Muscle layer of colon (tissue), 2 donors: Measurements from ENCODE around the gene NBEAL1.
"Not testable (repeated sequence)": the region's sequence is repeated elsewhere in the genome, so short reads cannot be mapped to it uniquely, and the experiment has no call there.

Experiments
- H3K27ac ChIP-seq: one replicate; pipeline ENCODE4 v1.7.0; 2013; ENCODE audit warnings: low read depth, mild to moderate bottlenecking, low read length, moderate library complexity
- H3K27me3 ChIP-seq, 2 donors: one replicate each; pipeline ENCODE4 v1.7.0; 2013; ENCODE audit warnings: low read length in 2 of 2, mild to moderate bottlenecking in 2 of 2; ENCODE audit not compliant: insufficient read depth in 2 of 2, control insufficient read depth in 1 of 2
- H3K36me3 ChIP-seq: one replicate; pipeline ENCODE4 v1.7.0; 2013; ENCODE audit warnings: mild to moderate bottlenecking, low read length; ENCODE audit not compliant: insufficient read depth
- H3K4me1 ChIP-seq: one replicate; pipeline ENCODE4 v1.7.0; 2013; ENCODE audit warnings: mild to moderate bottlenecking, low read length; ENCODE audit not compliant: insufficient read depth
- H3K4me3 ChIP-seq, 2 donors: one replicate each; pipeline ENCODE4 v1.7.0; 2013; ENCODE audit warnings: low read length in 2 of 2, low read depth in 1 of 2, mild to moderate bottlenecking in 1 of 2, moderate library complexity in 1 of 2
- H3K9ac ChIP-seq: one replicate; pipeline ENCODE4 v1.7.0; 2013; ENCODE audit warnings: low read length
- H3K9me3 ChIP-seq: one replicate; pipeline ENCODE4 v1.7.0; 2013; ENCODE audit warnings: mild to moderate bottlenecking, low read length
- donor health status: abdominal sarcoma.
- donor health status: Adenocarcinoma of cecum.

The NBEAL1 gene

DNA sequence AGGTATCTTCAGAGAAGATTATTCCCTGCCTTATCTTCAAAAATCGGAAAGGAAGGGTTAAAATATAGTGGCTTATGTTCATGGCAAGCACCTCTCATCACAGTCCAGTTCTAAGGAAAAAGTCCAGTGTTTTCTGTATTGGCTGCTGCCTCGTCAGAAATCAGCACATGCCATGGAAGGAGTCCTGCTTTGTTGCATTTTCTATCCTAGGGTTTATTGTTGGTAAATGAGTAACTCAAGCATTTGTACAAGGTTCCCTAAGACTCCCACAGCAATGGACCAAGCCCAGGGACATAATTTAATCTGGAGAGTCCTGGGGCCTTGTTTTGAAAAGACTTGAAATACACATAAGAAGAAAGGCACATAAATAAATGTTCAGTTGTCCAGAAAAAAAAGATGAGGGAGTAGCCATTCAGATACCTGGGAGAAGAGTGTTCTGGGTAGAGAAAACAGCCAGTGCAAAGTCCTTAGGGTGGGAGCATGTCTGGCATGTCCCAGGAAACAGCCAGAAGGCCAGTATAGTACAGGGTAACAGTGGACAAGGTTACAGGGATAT is 26.4 kb downstream of the NBEAL1 start:
- Histone ChIP-seq H3K9me3 (no peaks in the 10 kb centered on the region), H3K27ac (no peak overlapping the region), H3K9ac (no peak overlapping the region), H3K4me3 (no peak overlapping the region), H3K27me3 (no peaks in the 10 kb centered on the region), H3K4me1 (peaks cover under 1% of the 10 kb centered on the region), H3K36me3 (no peaks in the 10 kb centered on the region)

- H3K9ac ChIP-seq, result no peak overlapping the region
- H3K36me3 ChIP-seq, result no peaks in the 10 kb centered on the region
- H3K4me3 ChIP-seq, result no peak overlapping the region
- no peak overlapping the region for H3K27ac ChIP-seq
- H3K4me1 ChIP-seq, result no peaks in the 10 kb centered on the region
- H3K9me3 ChIP-seq, result no peaks in the 10 kb centered on the region
- no peaks in the 10 kb centered on the region for H3K27me3 ChIP-seq
Observed at GRCh38 chr2:203042178-203042577, 27.5 kb downstream of the NBEAL1 start.

GRCh38 chr2:203043226-203043625 is 28.6 kb downstream of the NBEAL1 start:
- no peaks in the 10 kb centered on the region for H3K36me3 ChIP-seq
- no peak overlapping the region for H3K27ac ChIP-seq
- no peak overlapping the region for H3K4me3 ChIP-seq
- H3K9ac ChIP-seq, result no peak overlapping the region
- H3K27me3 ChIP-seq, result no peaks in the 10 kb centered on the region
- no peaks in the 10 kb centered on the region for H3K9me3 ChIP-seq
- no peaks in the 10 kb centered on the region for H3K4me1 ChIP-seq

- no peak overlapping the region for H3K4me3 ChIP-seq
- no peaks in the 10 kb centered on the region for H3K27me3 ChIP-seq
- H3K4me1 ChIP-seq, result no peaks in the 10 kb centered on the region
- no peaks in the 10 kb centered on the region for H3K9me3 ChIP-seq
- H3K27ac ChIP-seq, result no peak overlapping the region
- H3K9ac ChIP-seq, result no peak overlapping the region
- no peaks in the 10 kb centered on the region for H3K36me3 ChIP-seq
Observed at GRCh38 chr2:203045867-203046266, 31.2 kb downstream of the NBEAL1 start.

GRCh38 chr2:203052539-203052938 is 37.9 kb downstream of the NBEAL1 start:
- Histone ChIP-seq H3K9me3 (no peaks in the 10 kb centered on the region), H3K36me3 (peaks cover 5% of the 10 kb centered on the region), H3K27me3 (no peaks in the 10 kb centered on the region), H3K4me3 (no peak overlapping the region), H3K9ac (no peak overlapping the region), H3K27ac (no peak overlapping the region), H3K4me1 (no peaks in the 10 kb centered on the region)

- H3K27me3 ChIP-seq, result no peaks in the 10 kb centered on the region
- H3K4me1 ChIP-seq, result no peaks in the 10 kb centered on the region
- no peaks in the 10 kb centered on the region for H3K9me3 ChIP-seq
- H3K4me3 ChIP-seq, result no peak overlapping the region
- H3K36me3 ChIP-seq, result peaks cover 16% of the 10 kb centered on the region
- H3K27ac ChIP-seq, result no peak overlapping the region
- no peak overlapping the region for H3K9ac ChIP-seq
Observed at GRCh38 chr2:203059567-203060240, 45.0 kb downstream of the NBEAL1 start.

GRCh38 chr2:203061346-203061745 is 46.7 kb downstream of the NBEAL1 start:
- no peaks in the 10 kb centered on the region for H3K9me3 ChIP-seq
- no peak overlapping the region for H3K9ac ChIP-seq
- no peak overlapping the region for H3K4me3 ChIP-seq
- no peaks in the 10 kb centered on the region for H3K4me1 ChIP-seq
- H3K36me3 ChIP-seq, result peaks cover 16% of the 10 kb centered on the region
- no peaks in the 10 kb centered on the region for H3K27me3 ChIP-seq
- H3K27ac ChIP-seq, result no peak overlapping the region

DNA sequence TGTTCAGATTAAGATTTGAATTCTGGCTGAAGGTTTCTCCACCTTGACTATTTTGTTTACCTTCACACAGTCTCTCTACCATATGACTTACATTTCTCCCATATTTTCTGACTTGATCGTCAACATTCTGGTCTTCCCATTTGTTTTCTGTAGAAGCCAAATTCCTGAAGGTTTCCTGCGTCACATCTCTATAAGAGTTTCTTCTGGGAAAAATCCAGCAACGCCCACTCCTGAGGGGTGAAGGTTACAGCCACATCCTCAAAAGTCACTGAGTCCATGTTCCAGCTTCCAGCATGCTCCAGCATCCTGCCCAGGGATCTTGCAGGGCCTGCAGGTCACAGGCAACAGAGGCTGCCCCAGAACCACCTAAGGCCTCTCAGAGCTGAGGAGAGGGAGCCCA is 47.5 kb downstream of the NBEAL1 start:
- Histone ChIP-seq H3K27me3 (no peaks in the 10 kb centered on the region), H3K9me3 (no peaks in the 10 kb centered on the region), H3K4me3 (no peak overlapping the region), H3K9ac (no peak overlapping the region), H3K36me3 (peaks cover 16% of the 10 kb centered on the region), H3K27ac (no peak overlapping the region), H3K4me1 (no peaks in the 10 kb centered on the region)

DNA sequence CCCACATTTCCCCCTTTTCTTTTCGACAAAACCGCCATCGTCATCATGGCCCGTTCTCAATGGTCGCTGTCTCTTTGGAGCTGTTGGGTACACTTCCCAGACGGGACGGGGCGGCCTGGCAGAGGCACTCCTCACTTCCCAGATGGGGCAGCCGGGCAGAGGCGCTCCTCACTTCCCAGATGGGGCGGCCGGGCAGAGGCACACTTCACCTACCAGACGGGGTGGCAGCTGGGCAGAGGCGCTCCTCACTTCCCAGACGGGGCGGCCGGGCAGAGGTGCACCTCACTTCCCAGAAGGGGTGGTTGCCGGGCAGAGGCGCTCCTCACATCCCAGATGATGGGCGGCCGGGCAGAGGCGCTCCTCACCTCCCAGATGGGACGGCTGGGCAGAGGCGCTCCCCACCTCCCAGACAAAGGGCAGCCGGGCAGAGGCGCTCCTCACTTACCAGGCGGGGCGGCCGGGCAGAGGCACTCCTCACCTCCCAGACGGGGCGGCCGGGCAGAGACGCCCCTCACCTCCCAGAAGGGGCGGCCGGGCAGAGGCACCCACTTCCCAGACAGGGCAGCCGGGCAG is 51.9 kb downstream of the NBEAL1 start:
- H3K36me3 ChIP-seq, H3K9ac ChIP-seq, H3K27ac ChIP-seq, H3K9me3 ChIP-seq, H3K4me1 ChIP-seq, H3K27me3 ChIP-seq, H3K4me3 ChIP-seq: not testable (repeated sequence)

GRCh38 chr2:203070701-203071100 is 56.0 kb downstream of the NBEAL1 start:
- Histone ChIP-seq H3K27me3 (no peaks in the 10 kb centered on the region), H3K4me1 (no peaks in the 10 kb centered on the region), H3K9ac (no peak overlapping the region), H3K4me3 (no peak overlapping the region), H3K36me3 (peaks cover 19% of the 10 kb centered on the region), H3K9me3 (no peaks in the 10 kb centered on the region), H3K27ac (no peak overlapping the region)

DNA sequence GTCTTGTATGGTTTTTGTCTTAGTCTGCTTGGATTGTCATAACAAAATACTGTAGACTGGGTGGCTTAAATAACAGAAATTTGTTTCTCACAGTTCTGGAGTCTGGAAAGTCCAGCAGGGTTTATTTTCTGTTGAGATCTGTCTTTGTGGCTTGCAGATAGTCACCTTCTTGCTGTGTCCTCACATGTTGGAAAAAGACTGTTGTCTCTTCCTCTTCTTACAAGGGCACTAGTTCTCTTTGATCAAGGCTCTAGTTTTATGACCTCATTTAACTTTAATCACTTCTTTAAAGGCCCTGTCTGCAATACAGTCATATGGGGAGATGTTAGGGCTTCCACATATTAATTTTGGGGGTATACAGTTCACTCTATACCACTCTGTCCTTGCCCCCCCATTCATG is 56.5 kb downstream of the NBEAL1 start:
- no peak overlapping the region for H3K9ac ChIP-seq

DNA sequence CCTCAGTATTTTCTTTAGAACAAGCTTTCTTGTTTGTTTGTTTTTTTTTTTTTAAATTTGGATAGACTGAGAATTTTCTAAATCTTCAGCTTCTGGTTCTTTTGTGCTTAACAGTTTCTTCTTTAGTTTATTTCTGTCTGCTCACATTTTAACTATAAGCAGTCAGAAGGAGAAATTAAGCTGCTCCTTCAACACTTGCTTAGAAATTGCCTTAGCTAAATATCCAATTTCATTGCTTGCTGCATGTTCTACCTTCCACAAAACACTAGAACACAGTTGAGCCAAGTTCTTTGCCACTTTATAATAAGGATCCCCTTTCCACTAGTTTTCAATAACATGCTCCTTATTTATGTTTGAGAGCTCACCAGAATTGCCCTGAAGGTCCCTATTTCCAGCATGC is 57.7 kb downstream of the NBEAL1 start:
- Histone ChIP-seq H3K4me1 (no peaks in the 10 kb centered on the region), H3K4me3 (no peak overlapping the region), H3K9ac (no peak overlapping the region), H3K36me3 (peaks cover 19% of the 10 kb centered on the region), H3K9me3 (no peaks in the 10 kb centered on the region), H3K27me3 (no peaks in the 10 kb centered on the region), H3K27ac (no peak overlapping the region)

More for the DNA sequence above, 56.5 kb downstream of the NBEAL1 start:
- H3K27me3 ChIP-seq, result no peaks in the 10 kb centered on the region
- no peak overlapping the region for H3K4me3 ChIP-seq
- H3K36me3 ChIP-seq, result peaks cover 19% of the 10 kb centered on the region
- no peaks in the 10 kb centered on the region for H3K9me3 ChIP-seq
- no peak overlapping the region for H3K27ac ChIP-seq
- no peaks in the 10 kb centered on the region for H3K4me1 ChIP-seq
